GM12878 (cell line): ENCODE data around the gene CDON. TPM values are rescaled to one million over a fixed set of nuclear protein-coding genes. Genes with fewer than 3 reads are reported as not detected.
"Not testable (repeated sequence)": the region's sequence is repeated elsewhere in the genome, so short reads cannot be mapped to it uniquely, and the experiment has no call there.

Experiments used
- ATAC-seq: fragments of 200-7000 bp; cut with Tn5 transposase; 3 replicates; pipeline ENCODE4 v1.9.1; 2020; ENCODE audit warnings: mild to moderate bottlenecking, moderate library complexity
- BruUV-seq: library from RNA; stranded (reverse); fragments of 400-500 nt; replicated peaks from 2 replicates; lab custom pipeline; 2021; lab: Mats Ljungman, UMichigan
- CTCF ChIA-PET: fragments of 300-600 bp; sonication (Branson Sonifier 250); formaldehyde crosslinking; extraction: SDS; loops from one replicate; lab custom pipeline; 2021; ENCODE audit warnings: inconsistent platforms; lab: Yijun Ruan, JAX
- POLR2A ChIA-PET: fragments of 350-600 bp; formaldehyde crosslinking; extraction: SDS; loops from one replicate; lab custom pipeline; 2021; ENCODE audit warnings: inconsistent platforms; lab: Charles Lee
- RAD21 ChIA-PET: fragments of 300-600 bp; sonication (Branson Sonifier 250); formaldehyde crosslinking; loops from one replicate; lab custom pipeline; 2023; ENCODE audit warnings: antibody characterized with exemption; ENCODE audit not compliant: unreplicated experiment; lab: Charles Lee
- SMC1A ChIA-PET: fragments of 300-600 bp; sonication (Branson Sonifier 250); formaldehyde crosslinking; loops from one replicate; lab custom pipeline; 2023; ENCODE audit not compliant: unreplicated experiment, uncharacterized antibody; lab: Charles Lee
- DNase-seq: peaks from one replicate; pipeline ENCODE4 v3.0.0-alpha.2; 2011; ENCODE audit warnings: low read depth, low spot score
- FAIRE-seq: peaks from 3 replicates; lab custom pipeline; 2011; peaks lifted over from hg19 to GRCh38; lab: Jason Lieb, UNC
- H2AFZ ChIP-seq: 2 replicates; pipeline ENCODE4 v1.6.0; 2011; ENCODE audit warnings: low read depth, low read length, control low read depth; ENCODE audit not compliant: control insufficient read depth
- H3K27ac ChIP-seq: 2 replicates; pipeline ENCODE4 v1.5.1; 2011; ENCODE audit warnings: control low read depth; ENCODE audit not compliant: control insufficient read depth, insufficient read depth
- H3K27me3 ChIP-seq, 2 experiments: replicated peaks in 1 of 2; 2 replicates each; pipeline versions ENCODE4 v1.6.0 to v1.6.1; 2011; ENCODE audit warnings: low read length in 1 of 2; ENCODE audit not compliant: control insufficient read depth in 2 of 2, insufficient read depth in 2 of 2
- H3K36me3 ChIP-seq, 2 experiments: 2 replicates each; pipeline ENCODE4 v1.5.1; 2011; ENCODE audit warnings: low read length in 1 of 2; ENCODE audit not compliant: control insufficient read depth in 2 of 2, insufficient read depth in 2 of 2
- H3K4me1 ChIP-seq: 2 replicates; pipeline ENCODE4 v1.6.1; 2011; ENCODE audit warnings: mild to moderate bottlenecking, low read length, moderate library complexity, mixed read lengths; ENCODE audit not compliant: control insufficient read depth, insufficient read depth
- H3K4me2 ChIP-seq: 2 replicates; pipeline ENCODE4 v1.6.0; 2011; ENCODE audit warnings: control low read depth; ENCODE audit not compliant: control insufficient read depth, insufficient read depth
- H3K4me3 ChIP-seq: fragments of 200-600 bp; sonication (generic); 2 replicates; pipeline ENCODE4 v1.5.1; 2016
- H3K79me2 ChIP-seq: 2 replicates; pipeline ENCODE4 v1.6.0; 2011; ENCODE audit warnings: low read length; ENCODE audit not compliant: control insufficient read depth, insufficient read depth
- H3K9ac ChIP-seq: 2 replicates; pipeline ENCODE4 v1.8.0; 2011; ENCODE audit warnings: low read length, control low read depth, mixed read lengths; ENCODE audit not compliant: control insufficient read depth, insufficient read depth
- H3K9me3 ChIP-seq: replicated peaks from 3 replicates; pipeline ENCODE4 v1.5.1; 2011; ENCODE audit warnings: mild to moderate bottlenecking, low read length; ENCODE audit not compliant: control insufficient read depth, insufficient read depth
- H4K20me1 ChIP-seq: 2 replicates; pipeline ENCODE4 v1.6.0; 2011; ENCODE audit not compliant: control insufficient read depth, insufficient read depth
- CEBPZ ChIP-seq: fragments of 150-350 bp; IDR thresholded peaks from 2 replicates; pipeline ENCODE4 v1.6.1; 2016; ENCODE audit warnings: low read depth, low read length
- HDAC6 ChIP-seq: fragments of 200-600 bp; sonication (generic); IDR thresholded peaks from one replicate; pipeline ENCODE4 v1.8.0; 2017; ENCODE audit warnings: antibody characterized with exemption; ENCODE audit not compliant: unreplicated experiment
- IKZF1 ChIP-seq: fragments of 450-650 bp; conservative IDR thresholded peaks from 2 replicates; pipeline ENCODE4 v1.6.1; 2017; ENCODE audit warnings: antibody characterized with exemption, mild to moderate bottlenecking
- KDM1A ChIP-seq: fragments of 200-600 bp; sonication (generic); IDR thresholded peaks from 2 replicates; pipeline ENCODE4 v1.6.1; 2016; ENCODE audit warnings: borderline replicate concordance
- RCOR1 ChIP-seq: conservative IDR thresholded peaks from 2 replicates; pipeline ENCODE4 v1.6.1; 2012; ENCODE audit warnings: low read depth, low read length, improper control_type of control experiment
- SREBF2 ChIP-seq: IDR thresholded peaks from 2 replicates; pipeline ENCODE4 v1.6.1; 2012; ENCODE audit warnings: mild to moderate bottlenecking, low read length
- TAF1 ChIP-seq: IDR thresholded peaks from 2 replicates; pipeline ENCODE4 v1.6.1; 2011; ENCODE audit warnings: mild to moderate bottlenecking, low read depth, low read length, borderline replicate concordance
- ZBTB11 ChIP-seq: fragments of 450-650 bp; formaldehyde crosslinking; IDR thresholded peaks from 2 replicates; pipeline ENCODE4 v1.5.0; 2022; ENCODE audit warnings: mild to moderate bottlenecking, missing genetic modification characterization
- WGBS: methylation state at CpG from one replicate; pipeline ENCODE4 v1.1.6; 2016; ENCODE audit warnings: low lambda C conversion rate; ENCODE audit not compliant: insufficient replicate concordance, insufficient coverage; ENCODE audit errors: missing lambda C conversion rate; 5-methylcytosine and 5-hydroxymethylcytosine counted together
- in situ Hi-C: fragments of 300-500 bp; cut with MboI; formaldehyde crosslinking; loops from 9 replicates; pipeline ENCODE4 v1.14.3; 2018; ENCODE audit warnings: mixed read lengths
- intact Hi-C: fragments of 100-400 bp; cut with micrococcal nuclease; formaldehyde crosslinking; loops from one replicate; pipeline ENCODE4 v1.14.2; 2022; ENCODE audit not compliant: unreplicated experiment
- polyA plus RNA-seq, 11 experiments: library from polyadenylated mRNA; depleted of rRNA in 4 of 11; unstranded in 6 of 11; stranded (reverse) in 5 of 11; fragments of >200 nt; fragmentation: Nextera tagmentation in 4 of 11; fragmentation: Illumina TruSeq in 1 of 11; extraction: Ambion mirVana in 4 of 11; extraction: Trizol in 1 of 11; gene quantifications; 1 replicate in 1 of 11; 2 replicates in 10 of 11; pipeline versions ENCODE4 v1.2.1 to v1.2.3, GENCODE V29; 2011 to 2016; ENCODE audit warnings: inconsistent platforms in 2 of 11, missing spikeins in 2 of 11, low read depth in 1 of 11
- total RNA-seq, 4 experiments: library from RNA; depleted of rRNA in 3 of 4; stranded (reverse); fragments of >200 nt in 3 of 4; fragmentation: Illumina TruSeq in 1 of 4; extraction: Trizol in 1 of 4; gene quantifications; 2 replicates each; pipeline versions ENCODE4 v1.2.1 to v1.2.3, GENCODE V29; 2013 to 2021

Gene CDON
- total and polyA plus RNA-seq, 10 of the 15 experiments (the other 5 are each of a cell fraction or from before 2014, with no cell fraction given), result 0.07 to 4.2 (median 0.36) TPM

- peaks cover 0 to 2% of the 10 kb centered on the region in 2 experiments; a peak in 1 of 4 replicates for H3K27me3 ChIP-seq
- no peak for FAIRE-seq
- ChIA-PET SMC1A (interaction anchor here (1.7 kb wide), 1 partner anchor 14 kb away, joined by 6 read pairs; no protein-coding TSS in a partner anchor), CTCF (interaction anchor here (1.5 kb wide), 1 partner anchor 10 kb away, joined by 4 read pairs; no protein-coding TSS in a partner anchor), POLR2A (interaction anchor here (0.6 to 0.9 kb wide), 2 partner anchors 14 to 46 kb away, joined by 3 to 4 read pairs; no protein-coding TSS in a partner anchor)
- ATAC-seq, result no peak
- no peak for DNase-seq
- no peak overlapping the region for H3K27ac ChIP-seq
- H3K36me3 ChIP-seq, result no peaks in the 10 kb centered on the region
- H3K9me3 ChIP-seq, result no peaks in the 10 kb centered on the region; the same call in 2 of the 3 replicates
- no peak overlapping the region for H3K4me3 ChIP-seq
- H3K9ac ChIP-seq, result no peak overlapping the region
- no peak overlapping the region for H3K4me2 ChIP-seq
- TF ChIP-seq IKZF1 (no peak), HDAC6 (no peak), CEBPZ (no peak), ZBTB11 (CRISPR knock-in tag) (no peak), TAF1 (no peak), KDM1A (no peak), SREBF2 (no peak), RCOR1 (no peak)
- TF ChIP-seq, all 136 proteins: peak for 0
- H4K20me1 ChIP-seq, result no peaks in the 10 kb centered on the region
- RAD21 ChIA-PET, result interaction anchor here (0.6 to 0.8 kb wide), 2 partner anchors 15 to 51 kb away, joined by 3 to 4 read pairs; no protein-coding TSS in a partner anchor
- no peaks in the 10 kb centered on the region for H3K4me1 ChIP-seq
- BruUV-seq, result no TSS peak
- H3K79me2 ChIP-seq, result no peaks in the 10 kb centered on the region
- in situ Hi-C loops, result no loop called here
- no peak overlapping the region for H2AFZ ChIP-seq
- intact Hi-C loops, result no loop called here
- WGBS, result 25% methylated on average over 5 of the region's 5 CpGs
These were observed 75.5 kb downstream of the CDON start for GRCh38 chr11:125987066-125987641.

GRCh38 chr11:125985956-125986355 lies 76.7 kb downstream of the CDON start:
- H3K9ac ChIP-seq, ATAC-seq, H3K4me1 ChIP-seq, FAIRE-seq, H3K4me2 ChIP-seq, H3K79me2 ChIP-seq, H3K27ac ChIP-seq, in situ Hi-C loops, H2AFZ ChIP-seq, DNase-seq, intact Hi-C loops, POLR2A ChIA-PET, H4K20me1 ChIP-seq, H3K9me3 ChIP-seq, H3K4me3 ChIP-seq, H3K27me3 ChIP-seq, H3K36me3 ChIP-seq, CTCF ChIA-PET, RAD21 ChIA-PET, BruUV-seq: not testable (repeated sequence)
- SMC1A ChIA-PET, result interaction anchor here (0.7 to 1.7 kb wide), 3 partner anchors 15 to 168 kb away, joined by 3 to 6 read pairs (median 3); no protein-coding TSS in a partner anchor
- WGBS, result 87% methylated on average over 6 of the region's 6 CpGs
